Dendritic cell treated with granulocyte-macrophage colony-stimulating factor and Interleukin-4, amounts not matched to agents 40 ng/mL and 50 ng/mL, for 4 days (primary cell): ENCODE results near the gene MAP9.

ENCODE experiments used
- H3K27ac Mint-ChIP-seq: one replicate; pipeline ENCODE4 v1.8.0; 2022; ENCODE audit warnings: mild to moderate bottlenecking, mixed read lengths
- H3K27me3 Mint-ChIP-seq: one replicate; pipeline ENCODE4 v1.8.0; 2022; ENCODE audit warnings: mild to moderate bottlenecking, mixed read lengths
- H3K36me3 Mint-ChIP-seq: one replicate; pipeline ENCODE4 v1.8.0; 2022; ENCODE audit warnings: low read depth, mixed read lengths
- H3K4me1 Mint-ChIP-seq: one replicate; pipeline ENCODE4 v1.8.0; 2022; ENCODE audit warnings: low read depth, mixed read lengths
- H3K4me3 Mint-ChIP-seq: one replicate; pipeline ENCODE4 v1.8.0; 2022; ENCODE audit warnings: mild to moderate bottlenecking, moderate library complexity, mixed read lengths
- H3K9me3 Mint-ChIP-seq: one replicate; pipeline ENCODE4 v1.8.0; 2022; ENCODE audit warnings: mixed read lengths
- intact Hi-C: fragments of 100-400 bp; cut with micrococcal nuclease; formaldehyde crosslinking; loops from one replicate; pipeline ENCODE4 v1.15.0; 2022

MAP9 gene

GRCh38 chr4:155392481-155393184, 15.9 kb upstream of the MAP9 start:
- no peaks in the 10 kb centered on the region for H3K9me3 Mint-ChIP-seq
- H3K4me3 Mint-ChIP-seq: no peak overlapping the region
- intact Hi-C loops: no loop called here
- no peak overlapping the region for H3K27ac Mint-ChIP-seq
- no peaks in the 10 kb centered on the region for H3K36me3 Mint-ChIP-seq
- no peaks in the 10 kb centered on the region for H3K27me3 Mint-ChIP-seq
- no peaks in the 10 kb centered on the region for H3K4me1 Mint-ChIP-seq

- H3K4me1 Mint-ChIP-seq: no peaks in the 10 kb centered on the region
- intact Hi-C loops: no loop called here
Observed at GRCh38 chr4:155391932-155392331, 15.2 kb upstream of the MAP9 start.

DNA sequence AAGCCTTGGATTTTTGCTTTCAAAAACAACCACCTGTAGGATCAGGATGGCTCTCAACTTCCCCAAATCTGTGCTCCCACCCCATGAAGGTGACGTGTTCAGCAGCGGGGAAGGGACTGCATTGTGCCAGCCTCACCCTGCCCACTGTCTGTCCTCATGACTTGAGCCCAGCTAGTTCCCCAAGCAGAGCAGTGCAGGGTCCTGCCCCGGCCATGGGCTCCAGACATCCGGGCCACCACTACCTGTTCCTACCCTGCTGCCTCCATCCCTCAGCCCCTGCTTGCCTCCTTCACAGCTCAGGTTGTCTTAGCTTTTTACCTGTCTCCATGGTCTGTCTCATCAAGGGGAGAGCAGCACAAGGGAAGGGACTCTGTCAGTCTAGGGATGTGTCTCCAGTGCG, 11.4 kb upstream of the MAP9 start:
- intact Hi-C loops: no loop called here
- Mint-ChIP-seq H3K27ac (no peak overlapping the region), H3K9me3 (no peaks in the 10 kb centered on the region), H3K4me3 (no peak overlapping the region), H3K27me3 (no peaks in the 10 kb centered on the region), H3K36me3 (no peaks in the 10 kb centered on the region), H3K4me1 (no peaks in the 10 kb centered on the region)

More at GRCh38 chr4:155391932-155392331, 15.2 kb upstream of the MAP9 start:
- Mint-ChIP-seq H3K4me3 (no peak overlapping the region), H3K27me3 (no peaks in the 10 kb centered on the region), H3K36me3 (no peaks in the 10 kb centered on the region), H3K27ac (no peak overlapping the region), H3K9me3 (no peaks in the 10 kb centered on the region)

DNA sequence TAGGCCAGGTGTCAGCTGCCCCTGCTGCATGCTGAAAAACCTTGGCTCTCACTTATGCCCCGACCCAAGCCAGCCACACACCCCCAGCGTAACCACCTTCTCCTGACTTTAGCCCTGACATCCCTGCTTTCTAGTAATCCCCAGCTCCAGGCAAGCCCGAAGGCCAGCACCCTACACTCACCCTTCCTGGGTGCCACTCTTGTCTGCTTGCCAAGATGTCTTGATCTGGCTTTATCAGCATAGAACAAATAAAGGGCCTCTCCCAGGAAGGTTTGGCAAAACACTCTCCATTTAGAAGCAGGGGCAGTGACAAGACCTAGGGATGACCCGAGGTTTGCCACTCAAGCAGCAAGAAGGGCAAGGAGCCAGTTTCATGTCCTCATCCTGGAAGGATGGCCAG, 6.8 kb upstream of the MAP9 start:
- H3K9me3 Mint-ChIP-seq: no peaks in the 10 kb centered on the region
- no peak overlapping the region for H3K4me3 Mint-ChIP-seq
- H3K4me1 Mint-ChIP-seq: no peaks in the 10 kb centered on the region
- no peaks in the 10 kb centered on the region for H3K36me3 Mint-ChIP-seq
- intact Hi-C loops: no loop called here
- no peaks in the 10 kb centered on the region for H3K27me3 Mint-ChIP-seq
- no peak overlapping the region for H3K27ac Mint-ChIP-seq

GRCh38 chr4:155377276-155377675, 511 bp upstream of the MAP9 start:
- H3K27me3 Mint-ChIP-seq: peaks cover 31% of the 10 kb centered on the region
- H3K4me1 Mint-ChIP-seq: peaks cover 9% of the 10 kb centered on the region
- no peak overlapping the region for H3K27ac Mint-ChIP-seq
- no peaks in the 10 kb centered on the region for H3K36me3 Mint-ChIP-seq
- intact Hi-C loops: no loop called here
- no peak overlapping the region for H3K4me3 Mint-ChIP-seq
- H3K9me3 Mint-ChIP-seq: no peaks in the 10 kb centered on the region

DNA sequence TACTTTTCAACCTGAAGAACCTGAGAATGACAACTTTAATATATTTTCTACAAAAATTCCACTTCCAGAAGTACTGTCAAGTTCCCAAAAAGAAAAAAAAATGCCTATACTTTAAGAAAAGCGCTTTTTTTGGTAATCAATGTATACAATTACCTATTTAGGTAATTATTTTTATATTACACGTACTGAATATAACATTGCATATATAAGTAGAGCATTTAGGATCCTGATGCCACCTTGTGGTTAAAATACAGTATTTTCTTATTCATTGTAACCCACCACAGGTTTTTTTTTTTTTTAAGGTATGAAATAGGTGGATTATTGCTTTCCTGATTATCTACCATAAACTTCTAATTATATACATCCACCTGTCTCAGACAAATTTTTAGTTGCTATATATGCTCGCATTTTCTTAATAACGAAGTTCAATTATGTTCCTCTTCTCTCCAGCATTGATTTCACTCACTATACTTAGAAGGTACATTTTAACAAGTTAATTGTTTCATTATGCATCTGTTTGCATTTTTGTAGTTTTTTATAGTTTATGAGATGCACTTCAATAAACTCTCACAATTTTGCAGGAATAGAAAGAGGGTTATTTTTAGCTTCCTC, 5.2 kb downstream of the MAP9 start:
- no peak overlapping the region for H3K27ac Mint-ChIP-seq
- intact Hi-C loops: no loop called here
- peaks cover 7% of the 10 kb centered on the region for H3K4me1 Mint-ChIP-seq
- H3K36me3 Mint-ChIP-seq: no peaks in the 10 kb centered on the region
- no peaks in the 10 kb centered on the region for H3K9me3 Mint-ChIP-seq
- no peak overlapping the region for H3K4me3 Mint-ChIP-seq
- peaks cover 19% of the 10 kb centered on the region for H3K27me3 Mint-ChIP-seq

DNA sequence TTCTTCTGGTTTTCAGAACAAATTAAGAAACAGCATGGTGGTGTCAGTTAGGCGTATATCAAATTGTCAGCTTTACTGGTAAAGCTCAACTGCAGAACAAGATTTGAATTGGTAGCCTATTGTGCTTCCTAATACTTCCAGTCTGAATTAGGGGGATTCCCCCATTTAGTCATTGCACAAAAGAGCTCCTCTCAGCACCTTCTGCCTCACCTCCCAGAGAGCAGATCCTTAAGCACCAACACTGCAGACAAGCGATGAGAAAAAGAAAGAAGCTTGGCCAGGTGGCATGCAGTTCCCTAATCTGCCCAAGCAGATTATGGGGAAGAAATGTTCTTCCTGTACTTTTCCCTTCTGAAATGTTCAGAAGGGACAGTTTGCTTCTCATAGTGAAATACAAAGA, 9.2 kb downstream of the MAP9 start:
- intact Hi-C loops: loop anchor here (2.0 kb wide), 1 partner anchor 815 kb away; no protein-coding TSS in a partner anchor
- no peak overlapping the region for H3K27ac Mint-ChIP-seq
- no peaks in the 10 kb centered on the region for H3K27me3 Mint-ChIP-seq
- no peak overlapping the region for H3K4me3 Mint-ChIP-seq
- no peaks in the 10 kb centered on the region for H3K9me3 Mint-ChIP-seq
- no peaks in the 10 kb centered on the region for H3K36me3 Mint-ChIP-seq
- H3K4me1 Mint-ChIP-seq: no peaks in the 10 kb centered on the region

DNA sequence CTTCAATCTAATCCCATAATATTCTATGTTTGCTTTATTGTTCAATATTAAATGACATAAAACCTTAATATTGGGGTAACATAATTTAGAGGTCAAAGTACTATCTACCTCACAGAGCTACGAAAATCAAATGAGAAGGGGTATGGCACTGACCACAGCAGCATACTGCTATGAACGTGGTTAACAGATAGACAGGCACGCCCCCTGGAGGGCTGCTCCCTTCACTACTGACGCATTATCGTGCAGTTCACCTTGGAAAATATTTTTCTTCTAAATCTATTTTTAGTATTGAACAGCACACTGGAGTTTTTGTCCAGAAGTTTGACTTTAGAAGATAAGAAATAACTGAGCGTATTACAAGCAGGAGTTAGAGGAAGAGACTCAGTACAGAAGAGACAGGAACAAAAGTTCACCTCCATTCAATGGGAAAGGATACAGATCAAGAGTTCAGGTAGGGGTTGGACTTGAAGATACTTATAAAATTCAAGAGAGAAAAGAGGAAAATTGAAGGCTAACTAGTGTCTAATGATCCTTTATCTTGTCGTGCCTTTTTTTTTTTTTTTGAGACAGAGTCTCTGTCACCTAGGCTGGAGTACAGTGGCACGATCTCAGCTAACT, 22.7 kb downstream of the MAP9 start:
- Mint-ChIP-seq H3K36me3 (no peaks in the 10 kb centered on the region), H3K4me1 (no peaks in the 10 kb centered on the region), H3K4me3 (no peak overlapping the region), H3K9me3 (no peaks in the 10 kb centered on the region), H3K27ac (no peak overlapping the region), H3K27me3 (no peaks in the 10 kb centered on the region)
- intact Hi-C loops: loop anchor here (5.0 to 10.0 kb wide), 2 partner anchors 549 to 802 kb away; partner anchors contain the start of gene PLRG1

- H3K9me3 Mint-ChIP-seq: no peaks in the 10 kb centered on the region
- intact Hi-C loops: no loop called here
- H3K27me3 Mint-ChIP-seq: no peaks in the 10 kb centered on the region
- H3K27ac Mint-ChIP-seq: no peak overlapping the region
- H3K4me3 Mint-ChIP-seq: no peak overlapping the region
- no peaks in the 10 kb centered on the region for H3K36me3 Mint-ChIP-seq
- H3K4me1 Mint-ChIP-seq: no peaks in the 10 kb centered on the region
Observed at GRCh38 chr4:155342142-155342541, 34.6 kb downstream of the MAP9 start.

GRCh38 chr4:155339999-155340398, 36.8 kb downstream of the MAP9 start:
- Mint-ChIP-seq H3K36me3 (no peaks in the 10 kb centered on the region), H3K4me1 (no peaks in the 10 kb centered on the region), H3K4me3 (no peak overlapping the region), H3K9me3 (peaks cover 9% of the 10 kb centered on the region), H3K27me3 (no peaks in the 10 kb centered on the region), H3K27ac (no peak overlapping the region)
- intact Hi-C loops: no loop called here

- H3K4me1 Mint-ChIP-seq: no peaks in the 10 kb centered on the region
- H3K4me3 Mint-ChIP-seq: no peak overlapping the region
- H3K27me3 Mint-ChIP-seq: no peaks in the 10 kb centered on the region
- H3K9me3 Mint-ChIP-seq: peaks cover 9% of the 10 kb centered on the region
- H3K36me3 Mint-ChIP-seq: no peaks in the 10 kb centered on the region
- intact Hi-C loops: no loop called here
- no peak overlapping the region for H3K27ac Mint-ChIP-seq
Observed at GRCh38 chr4:155339588-155339987, 37.2 kb downstream of the MAP9 start.

GRCh38 chr4:155338196-155338595, 38.6 kb downstream of the MAP9 start:
- intact Hi-C loops: no loop called here
- H3K36me3 Mint-ChIP-seq: no peaks in the 10 kb centered on the region
- H3K4me1 Mint-ChIP-seq: no peaks in the 10 kb centered on the region
- peaks cover 9% of the 10 kb centered on the region for H3K9me3 Mint-ChIP-seq
- H3K4me3 Mint-ChIP-seq: no peak overlapping the region
- no peaks in the 10 kb centered on the region for H3K27me3 Mint-ChIP-seq
- H3K27ac Mint-ChIP-seq: no peak overlapping the region

DNA sequence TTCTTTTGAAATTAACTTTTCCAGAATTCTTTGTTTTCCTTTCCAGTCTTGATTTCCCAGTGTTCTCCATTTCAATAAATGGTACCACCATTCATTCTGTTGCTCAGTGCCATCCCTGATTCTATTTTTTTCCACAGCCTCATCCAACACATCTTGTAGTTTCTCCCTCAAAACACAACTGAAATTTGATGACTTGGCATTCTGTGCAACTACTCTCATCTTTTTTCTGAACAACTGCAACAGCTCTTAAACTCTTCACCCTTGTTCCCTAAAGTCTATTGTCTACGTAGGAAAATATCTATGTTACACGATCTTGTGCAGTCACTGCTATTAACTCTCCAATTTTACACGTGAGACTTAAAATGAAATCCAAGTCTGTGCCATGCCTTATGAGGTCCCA, 40.5 kb downstream of the MAP9 start:
- Mint-ChIP-seq H3K27me3 (no peaks in the 10 kb centered on the region), H3K27ac (no peak overlapping the region), H3K36me3 (no peaks in the 10 kb centered on the region)

GRCh38 chr4:155331478-155331877, 45.3 kb downstream of the MAP9 start:
- Mint-ChIP-seq H3K27ac (no peak overlapping the region), H3K4me1 (no peaks in the 10 kb centered on the region), H3K36me3 (no peaks in the 10 kb centered on the region), H3K27me3 (no peaks in the 10 kb centered on the region), H3K9me3 (peaks cover 6% of the 10 kb centered on the region), H3K4me3 (no peak overlapping the region)
- intact Hi-C loops: no loop called here

More for the DNA sequence above, 40.5 kb downstream of the MAP9 start:
- Mint-ChIP-seq H3K4me1 (no peaks in the 10 kb centered on the region), H3K9me3 (peaks cover 9% of the 10 kb centered on the region), H3K4me3 (no peak overlapping the region)
- intact Hi-C loops: no loop called here
